Omental fat pad (tissue), 4 donors: Measurements from ENCODE around the gene MARCHF3. TPM values are rescaled to one million over a fixed set of nuclear protein-coding genes. Genes with fewer than 3 reads are reported as not detected.

Experiments used
- ATAC-seq: fragments of 150-250 bp; one replicate; pipeline ENCODE4 v1.9.1; 2016; ENCODE audit warnings: mild to moderate bottlenecking, moderate library complexity; ENCODE audit not compliant: low FRiP score
- DNase-seq: peaks from one replicate; pipeline ENCODE4 v3.0.0-alpha.2; 2019; ENCODE audit warnings: low spot score
- total RNA-seq, 4 donors: library from RNA; depleted of rRNA; stranded (reverse); fragments of >200 nt; gene quantifications; one replicate each; pipeline ENCODE4 v1.1.0, GENCODE V29; 2016
- TF ChIP-seq, protein P1 (sequence below), 3 donors: fragments of 450-650 bp; IDR thresholded peaks; one replicate each; pipeline ENCODE4 v1.5.1; 2016 to 2017; ENCODE audit warnings: antibody characterized with exemption in 3 of 3, mild to moderate bottlenecking in 3 of 3, moderate library complexity in 2 of 3

Gene MARCHF3
- total RNA-seq, 4 donors from 2014 or later: 7.4 to 72.7 (median 16.2) TPM

DNA sequence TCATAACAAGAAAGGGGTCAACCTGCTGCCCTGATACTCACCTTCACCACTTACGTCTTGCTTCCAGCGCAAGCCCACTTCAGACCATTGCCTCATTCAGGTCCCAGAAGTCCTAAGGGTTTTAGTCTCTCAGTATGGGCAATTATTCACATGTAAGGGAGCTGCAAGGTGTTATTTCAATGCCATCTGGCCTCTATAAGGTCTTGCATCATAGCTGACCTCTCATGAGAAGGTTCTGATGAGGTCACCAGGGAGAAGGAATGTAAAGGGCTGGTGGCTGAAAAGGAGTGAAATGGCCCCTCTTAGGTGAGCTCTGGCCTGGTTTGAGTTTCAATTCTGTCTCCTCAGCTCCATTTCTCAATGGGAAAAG is 1.5 kb upstream of the MARCHF3 start:
- TF ChIP-seq, protein P1, sequence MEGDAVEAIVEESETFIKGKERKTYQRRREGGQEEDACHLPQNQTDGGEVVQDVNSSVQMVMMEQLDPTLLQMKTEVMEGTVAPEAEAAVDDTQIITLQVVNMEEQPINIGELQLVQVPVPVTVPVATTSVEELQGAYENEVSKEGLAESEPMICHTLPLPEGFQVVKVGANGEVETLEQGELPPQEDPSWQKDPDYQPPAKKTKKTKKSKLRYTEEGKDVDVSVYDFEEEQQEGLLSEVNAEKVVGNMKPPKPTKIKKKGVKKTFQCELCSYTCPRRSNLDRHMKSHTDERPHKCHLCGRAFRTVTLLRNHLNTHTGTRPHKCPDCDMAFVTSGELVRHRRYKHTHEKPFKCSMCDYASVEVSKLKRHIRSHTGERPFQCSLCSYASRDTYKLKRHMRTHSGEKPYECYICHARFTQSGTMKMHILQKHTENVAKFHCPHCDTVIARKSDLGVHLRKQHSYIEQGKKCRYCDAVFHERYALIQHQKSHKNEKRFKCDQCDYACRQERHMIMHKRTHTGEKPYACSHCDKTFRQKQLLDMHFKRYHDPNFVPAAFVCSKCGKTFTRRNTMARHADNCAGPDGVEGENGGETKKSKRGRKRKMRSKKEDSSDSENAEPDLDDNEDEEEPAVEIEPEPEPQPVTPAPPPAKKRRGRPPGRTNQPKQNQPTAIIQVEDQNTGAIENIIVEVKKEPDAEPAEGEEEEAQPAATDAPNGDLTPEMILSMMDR (IDR thresholded peaks at IDR 0.05): no peak
- DNase-seq (no peak), ATAC-seq (no peak)

DNA sequence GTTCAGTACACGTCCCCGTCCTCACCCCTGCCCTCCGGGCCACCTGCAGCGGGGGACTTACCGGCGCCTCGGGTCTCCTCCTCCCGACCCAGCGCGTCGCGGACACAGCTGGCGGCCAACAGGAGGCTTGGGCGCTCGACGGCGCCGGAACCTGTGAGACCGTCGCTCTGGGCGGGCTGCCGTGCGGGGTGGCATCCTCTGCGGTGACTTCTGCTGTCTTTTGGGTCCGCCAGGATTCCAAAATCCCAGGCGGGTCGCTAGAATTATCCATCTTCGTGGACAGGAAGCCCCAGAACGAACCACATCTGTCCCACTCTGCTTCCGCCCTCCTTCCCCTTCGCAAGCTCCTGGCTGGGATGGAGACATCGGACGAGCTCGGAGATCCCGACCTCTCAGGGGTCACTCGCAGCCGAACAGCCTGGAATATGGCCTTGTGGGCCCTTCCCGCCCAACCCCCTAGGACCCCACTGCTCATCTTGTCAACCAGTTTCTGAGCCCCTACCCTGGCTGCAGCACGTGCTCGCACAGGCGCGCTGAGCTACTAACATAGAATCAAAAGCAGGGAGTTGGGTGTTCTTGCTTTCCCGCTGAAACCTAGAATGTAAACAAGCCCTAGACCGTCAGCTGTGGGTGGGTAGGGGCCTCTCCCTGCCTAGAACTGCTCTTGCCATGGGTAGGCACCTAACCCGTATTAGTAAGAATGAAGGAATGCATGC is 947 bp upstream of the MARCHF3 start:
- DNase-seq: no peak
- ATAC-seq: no peak
- TF ChIP-seq, protein P1 (IDR thresholded peaks at IDR 0.05): no peak

DNA sequence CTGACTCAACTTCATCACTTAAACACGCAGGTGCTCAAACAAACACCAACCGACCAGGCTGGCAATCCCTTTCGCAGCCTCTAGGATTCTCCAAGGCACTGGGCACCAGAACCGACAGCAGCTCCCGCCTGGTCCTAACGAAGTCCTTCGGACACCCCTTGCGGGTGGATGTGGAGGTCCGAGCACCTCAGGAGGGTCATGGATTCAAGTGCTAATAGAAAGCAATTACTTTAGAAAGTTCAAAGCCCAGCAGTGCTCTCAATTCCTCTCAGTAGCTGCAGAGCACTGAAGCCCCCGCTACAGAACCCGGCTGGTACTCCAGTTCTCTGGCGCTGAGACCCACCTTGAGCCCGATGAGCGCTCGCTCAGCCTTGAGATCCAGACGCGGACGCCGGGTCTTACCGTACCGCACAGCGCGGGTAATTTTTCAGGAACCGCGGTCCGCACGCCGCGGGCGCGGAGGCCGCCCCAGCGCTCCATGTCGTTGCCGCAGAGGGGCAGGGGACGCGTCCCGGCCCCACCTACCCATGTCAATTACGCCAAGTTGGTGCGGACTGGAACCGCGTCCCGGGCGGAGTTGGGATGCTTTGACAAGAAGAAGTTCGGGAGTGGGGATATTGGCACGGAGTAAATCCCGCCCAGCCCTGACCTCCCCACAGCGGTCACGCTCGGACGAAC is 638 bp downstream of the MARCHF3 start:
- DNase-seq (no peak), ATAC-seq (peak; percentile 49)
- TF ChIP-seq, protein P1 (IDR thresholded peaks at IDR 0.05): no peak

DNA sequence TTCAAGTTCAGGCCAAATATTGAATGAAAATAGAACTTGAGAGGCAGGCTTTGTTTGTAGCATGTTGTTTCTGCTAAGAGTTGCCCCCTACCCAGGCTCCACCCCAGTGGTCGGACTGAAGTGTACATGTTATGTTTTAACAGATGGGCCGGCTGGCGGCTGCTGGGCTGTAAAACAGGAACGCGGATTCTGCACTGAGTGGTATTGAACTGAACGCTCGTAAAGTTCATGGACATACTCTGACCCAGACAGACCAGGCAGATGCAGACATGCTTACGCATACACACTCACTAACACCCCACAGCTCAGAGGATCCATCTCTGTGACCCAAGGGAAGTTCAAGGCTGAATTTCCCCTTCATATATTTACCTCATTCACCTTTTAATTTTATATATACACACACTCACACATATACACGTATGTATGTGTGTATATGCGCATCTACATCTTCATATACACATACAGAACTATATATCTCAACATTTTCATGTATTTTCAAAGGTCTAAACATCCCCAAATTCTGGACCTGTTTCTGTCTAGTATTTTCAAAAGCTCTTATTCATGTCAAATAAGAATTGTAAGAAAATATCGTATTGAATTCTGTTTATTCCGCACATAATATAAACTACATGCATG is 1.4 kb downstream of the MARCHF3 start:
- DNase-seq (no peak), ATAC-seq (no peak)
- TF ChIP-seq, protein P1 (IDR thresholded peaks at IDR 0.05): no peak

DNA sequence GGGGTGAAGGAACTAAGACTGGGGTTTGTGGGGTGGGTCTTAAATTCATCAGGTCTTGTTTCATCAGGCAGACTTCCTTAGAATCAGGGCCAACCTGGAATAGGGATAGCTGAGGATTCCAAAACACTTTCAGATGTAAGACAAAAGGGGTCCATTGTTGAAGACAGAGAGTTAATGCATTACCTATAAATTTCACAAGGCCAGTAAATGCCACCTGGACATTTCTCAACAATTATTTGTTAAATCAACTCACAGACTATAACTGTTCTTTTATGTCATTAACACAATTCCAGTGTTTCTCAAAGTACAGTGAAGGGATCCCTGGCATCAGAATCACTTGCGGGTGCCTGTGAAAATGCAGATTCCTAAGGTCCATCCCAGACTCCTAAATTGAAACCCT is 2.8 kb downstream of the MARCHF3 start:
- DNase-seq: no peak
- ATAC-seq: no peak
- TF ChIP-seq, protein P1 (IDR thresholded peaks at IDR 0.05): no peak

DNA sequence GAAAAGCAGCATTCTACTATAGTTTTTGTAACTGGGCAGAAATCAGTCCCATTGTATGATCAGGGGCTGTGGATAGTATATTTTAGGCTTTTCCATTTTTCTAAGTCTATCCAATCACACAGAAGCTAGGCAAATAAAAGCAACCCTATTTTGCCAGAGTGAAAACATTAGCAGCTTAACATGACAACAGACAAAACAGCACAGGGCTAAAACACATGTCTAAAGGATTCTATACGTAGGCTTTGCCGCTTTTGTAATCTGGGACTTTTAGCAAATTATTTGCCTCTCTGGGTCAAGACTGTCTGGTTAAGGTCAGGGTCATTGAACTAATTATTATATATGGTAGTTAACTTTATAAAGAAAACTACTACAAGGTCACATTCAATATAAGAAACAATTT is 4.2 kb downstream of the MARCHF3 start:
- TF ChIP-seq, protein P1 (IDR thresholded peaks at IDR 0.05): no peak
- DNase-seq: no peak
- ATAC-seq: no peak
